GM15510 (cell line): ENCODE results near the gene CATSPERE.

Experiments used
- POLR2A ChIP-seq: IDR thresholded peaks from 3 replicates; pipeline ENCODE4 v1.6.1; 2011; ENCODE audit warnings: borderline replicate concordance; ENCODE audit not compliant: insufficient read length; ENCODE audit errors: extremely low read depth

Gene CATSPERE

DNA sequence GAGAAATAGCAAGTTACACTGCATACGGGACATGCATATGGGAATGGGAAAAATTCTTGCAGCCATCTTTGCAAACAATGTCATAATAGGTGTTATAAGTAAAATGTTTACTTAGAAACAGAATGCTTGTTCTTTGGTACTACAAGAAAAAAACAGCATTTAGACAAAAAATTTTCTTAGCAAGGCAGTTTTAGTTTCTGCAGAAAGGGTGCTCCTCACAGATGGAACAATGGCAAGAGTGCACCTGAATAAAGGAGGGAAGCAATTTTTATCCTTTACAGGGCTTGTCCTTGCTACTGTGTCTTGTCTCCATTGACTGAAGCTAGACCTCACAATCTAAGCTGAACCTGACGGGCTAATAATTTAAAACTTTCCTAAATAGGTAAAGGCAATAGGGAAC is 112.7 kb downstream of the CATSPERE start:
- no peak for TF ChIP-seq POLR2A

DNA sequence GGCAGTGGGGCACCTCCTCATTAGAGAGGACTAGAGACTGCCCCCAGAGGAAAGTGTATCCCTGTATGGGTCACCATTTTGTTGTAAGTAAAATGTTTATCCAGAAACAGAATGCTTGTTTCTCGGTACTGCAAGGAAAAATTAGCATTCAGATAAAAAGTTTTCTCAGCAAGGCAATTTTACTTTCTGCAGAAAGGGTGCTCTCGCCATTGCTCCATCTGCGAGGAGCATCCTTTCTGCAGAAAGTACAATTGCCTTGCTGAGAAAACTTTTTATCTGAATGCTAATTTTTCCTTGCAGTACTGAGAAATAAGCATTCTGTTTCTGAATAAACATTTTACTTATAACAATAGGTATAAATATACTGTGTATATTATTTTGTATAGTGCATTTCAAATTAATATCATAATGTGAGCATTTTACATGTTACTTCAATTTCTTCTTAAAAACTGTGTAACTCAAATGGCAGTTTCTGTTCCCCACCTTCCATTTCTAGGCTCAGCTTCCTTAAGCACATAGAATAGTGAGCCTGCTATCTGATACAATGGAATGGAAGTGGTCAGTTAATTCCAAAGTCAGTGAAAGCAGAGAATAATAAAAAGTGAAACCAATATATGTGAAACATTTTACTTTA is 115.3 kb downstream of the CATSPERE start:
- no peak for TF ChIP-seq POLR2A

DNA sequence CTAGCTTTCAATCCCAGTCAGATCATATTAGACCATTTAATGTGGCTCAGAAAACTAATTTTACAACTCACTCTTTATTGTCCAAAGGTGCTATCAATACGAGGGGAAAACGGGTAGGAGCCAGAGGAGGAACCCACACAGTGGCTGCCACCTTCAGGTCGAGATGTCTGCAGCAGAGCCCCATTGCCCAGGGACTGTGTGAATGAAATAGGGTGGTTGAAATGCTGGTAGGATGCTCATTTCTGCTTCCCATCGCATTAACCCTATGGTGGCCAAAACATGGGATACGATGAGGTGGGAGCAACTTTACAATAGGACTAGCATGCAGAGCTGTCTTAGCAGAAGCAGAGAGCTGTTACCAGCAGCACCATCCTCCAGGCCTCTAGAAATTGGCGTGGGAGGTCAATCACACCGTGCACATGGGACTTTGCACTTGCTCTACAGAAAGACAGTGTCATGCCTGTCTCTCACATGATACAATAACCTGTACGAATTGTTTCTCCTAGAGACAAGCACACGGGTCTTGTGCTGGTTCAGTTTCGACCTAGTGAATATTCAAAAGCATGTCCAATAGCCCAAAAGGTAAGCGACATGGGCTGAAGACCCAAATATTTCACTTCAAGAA is 122.4 kb downstream of the CATSPERE start:
- TF ChIP-seq POLR2A = no peak

DNA sequence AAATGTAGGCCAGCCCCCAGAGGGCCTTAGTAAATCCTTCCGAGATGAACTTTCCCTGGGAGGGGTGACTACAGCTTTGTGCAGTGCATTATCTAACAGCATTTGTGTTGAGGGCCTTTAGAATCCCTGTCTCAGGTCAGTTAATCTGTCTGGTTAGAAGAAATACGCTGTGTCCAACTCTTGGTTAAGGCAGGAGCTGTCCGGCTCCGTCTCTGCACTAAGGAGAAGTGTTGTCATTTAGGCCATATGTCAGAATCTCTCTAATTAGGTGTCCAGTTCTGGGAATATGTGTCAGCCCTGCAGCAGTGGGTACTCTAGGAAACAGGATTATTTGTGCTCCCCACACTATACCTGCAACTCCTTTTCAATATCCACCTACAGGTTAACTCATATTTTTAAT is 124.8 kb downstream of the CATSPERE start:
- no peak for TF ChIP-seq POLR2A

DNA sequence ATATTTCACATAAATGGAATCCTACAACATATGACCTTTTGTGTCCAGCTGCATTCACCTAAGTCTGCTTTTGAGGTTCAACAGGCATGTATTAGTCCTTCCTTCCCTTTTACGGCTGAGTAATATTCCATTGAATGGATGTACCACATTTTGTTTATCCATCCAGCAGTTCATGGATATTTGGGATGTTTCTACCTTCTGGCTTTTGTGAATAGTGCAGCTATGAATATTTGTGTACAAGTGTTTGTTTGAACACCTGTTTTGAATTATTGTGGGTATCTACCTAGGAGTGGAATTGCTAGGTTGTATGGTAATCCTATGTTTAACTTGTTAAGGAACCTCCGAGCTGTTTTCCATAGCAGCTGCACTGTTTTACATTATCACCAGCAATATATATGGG is 129.6 kb downstream of the CATSPERE start:
- TF ChIP-seq POLR2A = no peak

DNA sequence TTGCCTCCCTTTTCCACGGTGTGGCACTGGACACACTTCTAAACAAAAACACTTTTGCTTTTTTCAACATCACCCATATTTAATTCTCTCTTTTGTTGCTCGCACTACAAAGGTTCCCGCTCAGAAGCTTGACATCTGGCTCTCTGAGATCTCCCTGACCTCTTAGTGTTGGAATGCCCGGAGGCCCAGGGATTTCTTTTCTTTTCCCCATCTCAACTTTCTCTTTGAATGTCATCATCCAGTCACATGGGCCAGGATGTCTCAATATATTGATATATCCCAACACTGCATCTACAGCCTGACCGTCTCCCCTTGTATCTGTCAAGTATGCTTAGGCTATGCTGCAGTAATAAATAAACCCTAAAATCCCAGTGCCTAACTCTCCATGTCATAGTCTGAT is 137.5 kb downstream of the CATSPERE start:
- no peak for TF ChIP-seq POLR2A

DNA sequence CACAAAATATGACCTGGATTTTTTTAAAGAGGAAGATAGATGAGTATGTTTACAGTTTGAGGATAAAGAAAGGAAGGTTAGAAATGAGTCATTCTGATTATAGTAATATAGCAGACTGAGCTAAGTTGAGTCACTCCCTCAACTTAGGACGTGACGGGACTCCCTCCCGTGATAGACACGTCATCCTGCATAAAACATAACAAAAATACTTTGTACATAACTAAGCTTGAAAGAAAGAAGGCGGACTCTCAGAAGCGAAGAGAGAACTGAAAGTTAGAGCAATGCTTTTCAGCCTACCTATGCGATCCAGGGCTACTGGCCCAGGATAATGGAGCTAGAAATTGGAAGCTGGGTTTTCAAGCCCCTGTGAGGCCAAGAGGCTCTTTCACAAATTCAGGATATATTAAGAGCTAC is 138.9 kb downstream of the CATSPERE start:
- no peak for TF ChIP-seq POLR2A

DNA sequence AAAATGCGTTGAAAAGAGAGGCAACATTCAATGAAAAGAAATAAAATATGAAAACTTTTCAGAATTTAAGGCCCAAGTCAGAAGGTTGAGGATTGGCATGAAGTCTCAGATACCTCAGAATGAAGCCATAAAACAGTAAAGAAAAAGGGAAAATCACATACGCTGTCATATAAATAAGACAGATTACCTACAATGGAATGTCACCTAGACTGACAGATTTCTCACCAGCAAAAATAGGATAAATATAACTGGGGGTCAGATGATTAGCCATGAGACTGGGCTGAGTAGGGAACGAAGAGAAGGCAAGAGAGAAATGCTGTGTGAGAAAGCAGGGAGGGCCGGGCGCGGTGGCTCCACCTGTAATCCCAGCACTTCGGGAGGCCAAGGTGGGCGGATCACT is 140.3 kb downstream of the CATSPERE start:
- TF ChIP-seq POLR2A = no peak

DNA sequence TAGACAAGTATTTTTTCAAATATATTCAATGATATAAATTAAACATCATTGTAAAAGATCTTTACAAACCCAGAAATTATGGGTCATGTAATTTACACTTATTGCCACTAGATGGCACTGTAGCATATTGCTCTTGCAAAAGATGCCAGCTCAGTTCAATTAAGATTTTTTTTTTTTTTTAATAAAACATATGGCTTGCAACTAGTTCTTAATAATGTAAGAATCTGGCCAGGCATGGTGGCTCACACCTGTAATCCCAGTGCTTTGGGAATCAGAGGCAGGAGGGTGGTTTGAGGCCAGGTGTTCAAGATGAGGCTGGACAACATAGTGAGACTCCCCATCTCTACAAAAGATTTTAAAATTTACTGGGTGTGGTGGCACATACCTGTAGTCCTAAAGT is 142.4 kb downstream of the CATSPERE start:
- TF ChIP-seq POLR2A = no peak

DNA sequence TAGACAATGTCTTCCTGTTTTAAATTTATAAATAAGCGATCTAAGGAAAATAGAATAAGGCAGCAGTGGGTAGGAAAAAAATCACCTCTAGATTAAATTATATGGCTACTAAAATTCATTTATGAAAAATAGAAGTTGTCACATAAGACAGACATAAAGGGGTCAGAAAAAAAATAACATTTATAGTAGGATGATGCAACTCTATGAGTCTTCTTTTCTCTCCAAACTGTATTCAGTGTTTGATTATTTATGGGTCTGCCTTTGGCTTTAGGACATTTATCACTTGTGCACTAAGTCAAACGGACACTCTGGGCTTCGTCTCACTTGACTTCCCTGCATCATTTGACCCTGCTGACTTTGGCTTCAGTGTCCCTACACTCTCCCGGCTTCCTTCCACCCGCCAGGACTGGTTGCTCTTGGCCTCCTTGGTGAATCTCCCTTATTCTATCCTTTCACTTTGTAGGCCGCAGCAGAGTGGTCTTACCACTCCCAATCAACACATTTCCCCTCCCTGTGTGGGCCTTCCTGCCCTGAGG is 144.8 kb downstream of the CATSPERE start:
- no peak for TF ChIP-seq POLR2A

DNA sequence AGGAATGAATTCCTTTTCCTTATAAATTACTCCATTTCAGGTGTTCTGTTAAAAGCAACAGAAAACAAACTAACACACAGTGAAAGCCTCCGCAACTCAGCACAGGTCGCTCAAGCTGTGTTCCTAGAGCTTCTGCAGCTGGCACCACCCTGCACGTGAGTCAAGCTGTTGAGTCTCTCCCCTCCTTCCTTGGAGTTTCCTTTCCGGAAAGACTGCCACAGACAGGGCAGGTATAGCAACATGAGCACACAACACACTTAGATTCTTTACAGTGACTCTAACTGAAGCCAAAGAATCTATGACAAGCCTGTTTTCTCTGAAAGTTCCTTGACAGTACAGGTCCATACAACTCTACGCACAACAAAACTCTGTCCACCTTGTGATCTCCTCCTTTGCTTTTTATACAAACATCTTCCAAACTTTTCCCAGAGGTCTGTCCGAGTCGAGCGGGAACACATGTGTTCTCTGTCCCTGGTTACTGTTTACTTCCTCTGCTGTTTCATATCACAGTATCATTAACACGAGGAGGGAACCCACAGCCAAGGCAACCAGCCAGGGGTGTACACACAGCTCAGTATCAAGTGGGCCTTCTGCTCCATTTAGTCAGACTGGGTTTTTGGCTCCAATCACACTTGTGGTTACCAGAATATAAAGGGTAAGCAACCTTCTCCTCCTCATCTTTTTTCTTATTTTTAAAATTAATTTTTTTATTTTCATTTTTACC is 153.2 kb downstream of the CATSPERE start:
- no peak for TF ChIP-seq POLR2A

DNA sequence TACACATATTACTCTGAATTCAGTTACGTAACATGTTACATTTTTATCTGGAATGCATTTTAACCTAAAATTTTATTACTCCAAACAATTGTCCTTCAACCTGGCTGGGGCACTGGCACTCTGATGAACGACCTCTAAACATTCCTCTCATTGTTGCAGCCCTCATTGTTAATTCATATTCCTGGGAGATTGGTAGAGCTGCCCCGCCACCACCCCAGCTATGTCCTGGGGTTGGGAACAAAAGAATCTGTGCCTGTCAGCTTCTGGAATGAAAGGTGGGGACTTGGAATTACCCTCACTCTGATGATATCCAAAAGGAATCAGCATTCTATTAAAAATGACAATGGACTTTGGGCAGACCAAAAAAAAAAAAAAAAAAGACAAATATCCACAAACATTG is 153.8 kb downstream of the CATSPERE start:
- TF ChIP-seq POLR2A = no peak

DNA sequence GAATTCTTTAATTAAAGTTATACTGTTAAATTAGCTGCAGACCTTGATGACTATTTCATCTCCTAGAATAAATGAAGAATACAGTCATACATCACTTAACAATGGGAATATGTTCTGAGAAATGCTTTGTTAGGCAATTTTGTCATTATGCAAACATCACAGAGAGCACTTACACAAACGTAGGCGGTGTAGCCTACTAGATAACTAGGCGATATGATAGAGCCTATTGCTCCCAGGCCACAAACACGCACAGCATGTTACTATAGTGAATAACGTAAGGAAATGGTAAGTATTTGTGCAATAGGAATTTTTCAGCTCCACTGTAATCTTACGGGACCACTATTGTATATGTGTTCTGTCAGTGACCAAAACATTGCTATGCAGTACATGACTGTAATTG is 154.2 kb downstream of the CATSPERE start:
- no peak for TF ChIP-seq POLR2A

DNA sequence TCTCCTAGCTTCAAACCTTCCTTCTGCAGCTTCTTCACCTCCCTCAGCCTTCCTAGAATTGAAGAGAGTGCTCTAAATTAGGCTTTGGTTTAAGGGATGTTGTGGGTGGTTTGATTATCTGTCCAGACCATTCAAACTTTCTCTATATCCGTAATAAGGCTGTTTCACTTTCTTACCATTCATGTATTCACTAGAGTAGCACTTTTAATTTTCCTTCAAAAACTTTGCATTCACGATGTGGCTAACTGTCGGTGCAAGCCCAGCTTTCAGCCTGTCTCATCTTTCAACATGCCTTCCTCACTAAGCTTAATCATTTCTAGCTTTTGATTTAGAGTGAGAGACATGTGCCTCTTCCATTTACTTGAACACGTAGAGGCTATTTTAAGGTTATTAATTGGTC is 165.6 kb downstream of the CATSPERE start:
- TF ChIP-seq POLR2A = no peak

DNA sequence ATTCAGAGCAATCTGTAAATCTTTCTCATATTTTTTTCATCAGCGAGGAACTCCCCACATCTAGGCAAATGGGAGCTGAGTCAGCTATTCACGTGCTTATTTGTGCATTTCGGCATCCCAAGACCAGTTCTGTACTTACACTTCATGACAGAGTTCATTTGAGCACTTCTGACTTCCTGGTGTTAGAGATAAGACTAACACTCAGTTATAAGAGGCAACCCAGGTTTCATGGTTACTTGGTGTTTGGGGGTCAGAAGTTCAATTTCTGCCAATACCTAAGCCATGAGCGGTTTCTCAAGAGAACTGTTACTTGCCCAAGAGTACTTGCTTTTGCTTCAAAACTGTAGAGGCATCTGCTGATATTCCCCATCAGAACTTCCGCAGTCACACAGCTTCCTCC is 167.7 kb downstream of the CATSPERE start:
- no peak for TF ChIP-seq POLR2A

DNA sequence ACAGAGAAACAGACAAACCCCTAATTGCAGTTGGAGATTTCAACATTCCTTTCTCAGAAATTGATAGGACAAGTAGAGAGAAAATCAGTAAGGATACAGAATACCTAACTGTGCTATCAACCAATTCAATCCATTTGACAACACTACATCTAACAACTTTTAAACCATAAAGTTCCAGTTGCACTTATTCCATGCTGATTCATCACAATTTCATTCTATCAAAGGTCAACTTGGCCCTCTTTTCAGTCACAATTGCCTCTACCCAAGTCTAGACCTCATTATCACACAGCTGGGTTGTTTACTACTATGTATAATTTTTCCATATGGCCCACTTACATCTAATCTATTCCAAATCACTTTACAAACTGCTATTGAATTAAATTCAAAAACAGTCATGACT is 172.1 kb downstream of the CATSPERE start:
- TF ChIP-seq POLR2A = no peak
